HuH-7 (cell line): ENCODE measurements around the gene AURKAIP1.
"Not testable (repeated sequence)": the region's sequence is repeated elsewhere in the genome, so short reads cannot be mapped to it uniquely, and the experiment has no call there.

Source experiments
- DNase-seq: peaks from one replicate; pipeline ENCODE4 v3.0.0; 2011; ENCODE audit warnings: low spot score

Gene AURKAIP1

DNA sequence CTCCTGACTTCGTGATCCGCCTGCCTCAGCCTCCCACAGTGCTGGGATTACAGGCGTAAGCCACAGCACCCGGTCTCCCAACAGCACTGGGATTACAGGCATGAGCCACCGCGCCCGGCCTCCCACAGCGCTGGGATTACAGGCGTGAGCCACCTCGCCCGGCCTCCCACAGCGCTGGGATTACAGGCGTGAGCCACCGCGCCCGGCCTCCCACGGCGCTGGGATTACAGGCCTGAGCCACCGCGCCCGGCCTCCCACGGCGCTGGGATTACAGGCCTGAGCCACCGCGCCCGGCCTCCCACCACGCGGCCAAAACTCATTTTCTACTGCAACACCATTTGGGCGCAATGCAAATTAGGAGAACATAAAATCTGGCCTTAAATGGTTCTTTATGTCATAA is 10.3 kb upstream of the AURKAIP1 start:
- DNase-seq, result not testable (repeated sequence)

DNA sequence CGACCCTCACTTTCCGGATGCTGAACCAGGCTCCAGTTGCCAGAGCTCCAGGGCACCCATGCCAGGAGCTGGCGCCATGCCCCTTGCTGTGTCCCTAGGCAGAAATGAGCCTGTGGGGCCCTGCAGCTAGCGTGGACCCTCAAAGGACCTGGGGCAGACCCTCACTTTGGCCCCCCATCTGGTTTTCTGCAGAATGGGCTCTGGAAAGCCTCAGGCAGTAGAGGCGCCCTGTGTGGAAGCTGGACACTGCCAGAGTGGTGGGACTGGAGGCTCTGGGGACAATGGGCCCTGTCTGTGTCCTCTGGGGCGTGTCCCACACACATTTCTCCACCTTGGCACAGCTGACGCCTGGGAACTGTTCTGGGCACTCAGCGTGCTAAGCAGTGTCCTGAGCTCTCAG is 6.3 kb upstream of the AURKAIP1 start:
- DNase-seq, result no peak

- DNase-seq, result no peak
Measured at GRCh38 chr1:1380860-1381259, 5.9 kb upstream of the AURKAIP1 start.

GRCh38 chr1:1377540-1378205 is 2.7 kb upstream of the AURKAIP1 start:
- no peak for DNase-seq

DNA sequence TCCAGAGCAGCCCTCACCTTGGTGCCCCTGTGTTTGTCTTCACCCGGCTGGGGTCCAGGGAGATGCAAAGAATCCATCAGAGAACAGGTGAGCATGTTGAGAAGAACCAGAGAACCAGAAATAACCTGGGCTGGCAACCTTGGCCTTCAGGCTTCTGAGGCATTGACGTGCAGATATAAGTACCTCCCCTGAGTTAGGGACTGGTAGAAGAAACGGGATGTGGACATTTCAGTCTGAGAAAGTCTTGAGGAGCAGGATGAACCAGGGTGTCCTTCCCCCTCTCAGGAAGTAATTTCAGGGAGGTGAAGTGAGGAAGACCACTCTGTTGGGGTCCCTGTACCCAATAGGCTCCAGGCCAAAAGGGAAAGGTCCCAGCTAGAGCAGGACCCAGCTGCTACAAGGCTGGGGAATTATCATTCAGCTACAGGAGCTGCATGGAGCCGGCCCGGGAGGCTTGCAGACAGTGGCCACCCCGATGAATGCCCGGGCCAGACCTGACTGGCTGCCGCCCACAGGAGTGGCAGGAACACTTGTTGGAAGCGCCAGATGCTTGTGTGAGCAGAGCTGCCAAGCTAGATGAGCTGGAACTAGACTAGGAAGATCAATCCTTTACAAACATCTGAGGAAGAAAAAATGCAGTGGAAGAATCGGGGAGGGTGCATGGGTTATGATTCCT is 1.7 kb upstream of the AURKAIP1 start:
- DNase-seq, result no peak

GRCh38 chr1:1374589-1374928 is 448 bp downstream of the AURKAIP1 start:
- DNase-seq, result no peak

DNA sequence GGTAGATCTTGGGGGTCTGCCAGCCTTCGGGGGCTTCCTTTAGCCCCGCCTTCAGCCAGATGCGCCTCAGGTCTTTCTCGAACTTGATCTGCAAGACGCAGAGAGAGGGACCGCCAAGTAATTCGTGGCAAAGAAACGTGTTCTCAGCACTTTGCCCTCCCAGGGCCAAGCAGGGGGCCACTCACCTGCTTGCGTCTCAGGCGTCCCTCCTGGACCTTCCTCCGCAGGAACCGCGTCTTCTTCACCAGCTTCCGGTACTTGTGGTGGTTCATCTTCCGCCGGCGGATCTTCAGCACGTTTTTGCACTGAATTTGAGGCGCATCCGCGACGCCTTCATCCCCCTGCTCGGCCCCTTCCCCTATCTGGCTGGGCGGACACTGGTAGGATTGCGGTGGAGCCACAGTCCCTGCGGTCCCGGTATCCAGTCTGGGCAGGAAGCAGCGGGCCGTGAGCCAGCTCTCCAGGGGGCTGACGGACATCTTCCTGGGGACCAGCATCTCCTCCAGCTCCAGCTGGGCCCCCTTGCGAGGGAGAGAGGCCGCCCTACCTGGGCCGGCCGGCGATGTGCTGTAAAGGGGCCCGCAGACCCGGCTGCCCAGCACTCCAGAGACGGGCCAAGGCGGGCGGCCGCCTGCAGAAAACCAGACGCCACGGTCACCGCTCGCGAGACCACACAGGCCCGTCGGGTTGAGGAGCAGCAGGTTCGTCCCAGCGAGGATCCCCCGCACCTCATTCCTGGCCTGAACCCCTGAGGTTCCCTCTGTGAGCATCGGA is 1.0 kb downstream of the AURKAIP1 start:
- DNase-seq, result no peak

DNA sequence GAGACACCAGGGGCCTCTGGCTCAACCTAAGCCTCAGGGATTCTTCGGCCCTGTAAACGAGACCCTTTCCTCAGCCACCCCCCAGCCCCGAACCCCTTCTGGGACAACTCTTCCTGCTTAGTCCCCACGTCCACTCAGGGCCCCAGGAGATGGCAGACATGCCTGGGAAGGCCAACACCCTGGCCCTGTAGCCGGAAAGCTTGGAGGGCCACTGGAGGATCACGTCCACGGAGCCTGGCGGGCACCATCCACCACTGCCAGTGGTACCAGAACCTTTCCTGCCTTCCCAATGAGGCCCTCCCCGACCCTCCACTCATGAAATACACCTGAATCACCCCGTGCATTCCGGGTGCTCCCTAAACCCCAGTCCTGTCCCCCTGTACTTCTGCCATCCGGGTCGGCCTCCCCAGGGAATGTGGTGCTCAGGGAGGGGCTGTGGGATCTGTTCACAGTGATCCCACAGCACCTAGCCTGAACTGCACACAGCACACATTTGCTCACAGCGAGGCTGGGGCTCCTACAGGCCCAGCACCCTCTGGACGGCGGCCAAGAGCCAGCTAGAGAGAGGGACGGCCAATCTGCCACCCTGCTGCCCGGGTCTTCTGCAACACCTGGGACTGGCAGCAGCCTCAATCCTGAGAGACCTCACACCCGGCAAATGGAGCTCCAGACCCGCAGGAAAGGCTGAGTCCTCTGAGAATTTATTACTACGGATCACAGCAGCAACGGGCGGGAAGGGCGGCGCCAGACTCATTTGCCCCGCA is 1.8 kb downstream of the AURKAIP1 start:
- no peak for DNase-seq

GRCh38 chr1:1371746-1372711 is 3.0 kb downstream of the AURKAIP1 start:
- DNase-seq, result peak; percentile 96

DNA sequence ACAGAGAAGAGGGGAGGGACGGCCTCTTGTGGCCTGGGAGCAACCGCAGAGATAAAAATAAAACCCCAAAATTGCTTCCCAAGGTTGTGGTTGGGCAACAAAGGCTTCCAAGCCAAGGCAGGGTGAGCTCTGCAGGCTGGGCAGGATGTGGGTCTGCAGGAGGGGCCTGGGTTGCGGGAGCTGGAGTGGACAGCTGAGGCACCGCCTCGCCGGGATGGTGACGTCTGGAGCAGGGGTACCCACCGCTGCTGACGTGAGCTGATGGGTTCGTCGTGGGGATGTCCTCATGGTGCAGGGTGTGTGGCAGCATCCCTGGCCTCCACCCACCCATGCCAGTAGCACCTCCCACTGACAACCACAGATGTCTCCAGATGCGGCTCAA is 3.7 kb downstream of the AURKAIP1 start:
- no peak for DNase-seq

GRCh38 chr1:1370771-1371300 is 4.2 kb downstream of the AURKAIP1 start:
- DNase-seq, result no peak

GRCh38 chr1:1370094-1370493 is 4.9 kb downstream of the AURKAIP1 start:
- DNase-seq, result not testable (repeated sequence)

GRCh38 chr1:1367315-1367714 is 7.7 kb downstream of the AURKAIP1 start:
- no peak for DNase-seq

- no peak for DNase-seq
Measured at GRCh38 chr1:1366699-1367066, 8.3 kb downstream of the AURKAIP1 start.

- no peak for DNase-seq
Measured at GRCh38 chr1:1365875-1366698, 8.9 kb downstream of the AURKAIP1 start.

DNA sequence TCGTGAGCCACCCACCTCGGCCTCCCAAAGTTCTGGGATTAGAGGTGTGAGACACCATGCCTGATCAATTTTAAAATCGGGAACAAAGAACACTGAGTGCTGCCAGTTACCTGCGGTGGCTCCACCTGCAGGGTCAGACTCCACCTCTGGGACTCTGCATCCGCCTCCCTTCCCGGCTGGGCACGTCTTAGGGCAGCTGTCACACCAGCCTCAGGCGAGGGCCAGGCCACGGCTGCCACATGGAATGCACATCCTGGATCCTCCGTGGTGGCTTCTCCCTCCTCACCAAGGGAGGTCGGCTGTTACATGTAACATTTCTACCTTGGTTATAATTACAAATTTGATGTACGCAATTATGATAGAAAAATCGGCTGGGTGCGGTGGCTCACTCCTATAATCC is 10.7 kb downstream of the AURKAIP1 start:
- DNase-seq, result no peak

- no peak for DNase-seq
Measured at GRCh38 chr1:1361982-1362423, 13.0 kb downstream of the AURKAIP1 start.

- no peak for DNase-seq
Measured at GRCh38 chr1:1361233-1361981, 13.6 kb downstream of the AURKAIP1 start.

GRCh38 chr1:1360506-1361169 is 14.4 kb downstream of the AURKAIP1 start:
- DNase-seq, result no peak
